CD4-positive, alpha-beta T cell treated with Interleukin-6 for 4 hours (primary cell): Measurements from ENCODE around the gene SPP2.

Experiments used
- DNase-seq: peaks from one replicate; pipeline ENCODE4 v3.0.0-alpha.2; 2020; ENCODE audit warnings: mixed read lengths

Gene SPP2

DNA sequence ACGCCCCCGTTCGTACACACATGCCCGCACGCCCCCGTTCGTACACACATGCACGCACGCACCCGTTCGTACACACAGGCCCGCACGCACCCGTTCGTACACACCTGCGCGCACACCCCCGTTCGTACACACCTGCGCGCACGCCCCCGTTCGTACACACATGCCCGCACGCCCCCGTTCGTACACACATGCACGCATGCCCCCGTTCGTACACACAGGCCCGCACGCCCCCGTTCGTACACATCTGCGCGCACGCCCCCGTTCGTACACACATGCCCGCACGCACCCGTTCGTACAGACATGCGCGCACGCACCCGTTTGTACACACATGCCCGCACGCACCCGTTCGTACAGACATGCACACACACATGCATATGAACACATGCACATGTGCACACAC, 45.7 kb downstream of the SPP2 start:
- no peak for DNase-seq

DNA sequence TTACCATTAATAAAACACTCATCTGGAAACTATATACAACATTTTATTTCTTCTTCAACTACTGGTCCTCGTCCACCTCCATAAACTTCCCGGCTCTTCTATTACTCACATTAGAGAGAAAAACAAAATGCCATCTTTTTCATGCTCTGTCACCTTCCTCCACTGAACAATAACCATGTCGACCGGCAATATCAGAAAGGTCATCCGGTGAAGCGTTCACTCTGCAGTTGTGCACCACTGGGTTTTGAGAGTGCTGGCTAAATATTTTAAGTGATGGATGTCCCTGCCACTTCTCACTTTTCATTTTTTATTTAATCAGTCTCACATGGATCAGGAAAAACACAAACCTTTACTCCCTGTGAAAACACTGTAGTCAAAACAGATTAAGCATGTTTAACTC, 48.2 kb downstream of the SPP2 start:
- no peak for DNase-seq

GRCh38 chr2:234099266-234099665, 48.8 kb downstream of the SPP2 start:
- DNase-seq, result no peak

GRCh38 chr2:234100686-234101085, 50.2 kb downstream of the SPP2 start:
- no peak for DNase-seq

GRCh38 chr2:234102112-234102511, 51.6 kb downstream of the SPP2 start:
- DNase-seq, result peak; percentile 34

GRCh38 chr2:234107861-234108260, 57.4 kb downstream of the SPP2 start:
- DNase-seq, result no peak

- DNase-seq, result no peak
Observed at GRCh38 chr2:234109321-234109720, 58.8 kb downstream of the SPP2 start.

DNA sequence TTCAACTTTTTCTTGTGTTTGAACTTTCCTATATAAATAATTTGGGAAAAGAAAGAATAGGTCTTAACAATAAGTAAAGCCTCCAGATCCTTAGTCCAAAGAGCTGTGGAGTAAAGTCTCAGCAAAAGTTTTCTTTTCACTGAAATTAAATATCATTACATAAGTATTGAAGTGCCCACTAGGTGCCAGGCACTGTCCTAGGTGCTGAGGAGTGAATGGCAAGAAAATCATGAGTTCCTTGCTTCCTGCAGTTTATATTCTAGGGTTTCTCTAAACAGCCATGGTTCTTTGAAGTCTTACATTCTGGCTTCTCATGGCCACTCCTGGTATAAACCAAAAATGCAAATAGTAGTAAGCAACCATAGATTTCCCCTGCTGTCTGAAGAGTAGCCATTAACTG, 59.7 kb downstream of the SPP2 start:
- no peak for DNase-seq

GRCh38 chr2:234111523-234111922, 61.0 kb downstream of the SPP2 start:
- DNase-seq, result no peak

DNA sequence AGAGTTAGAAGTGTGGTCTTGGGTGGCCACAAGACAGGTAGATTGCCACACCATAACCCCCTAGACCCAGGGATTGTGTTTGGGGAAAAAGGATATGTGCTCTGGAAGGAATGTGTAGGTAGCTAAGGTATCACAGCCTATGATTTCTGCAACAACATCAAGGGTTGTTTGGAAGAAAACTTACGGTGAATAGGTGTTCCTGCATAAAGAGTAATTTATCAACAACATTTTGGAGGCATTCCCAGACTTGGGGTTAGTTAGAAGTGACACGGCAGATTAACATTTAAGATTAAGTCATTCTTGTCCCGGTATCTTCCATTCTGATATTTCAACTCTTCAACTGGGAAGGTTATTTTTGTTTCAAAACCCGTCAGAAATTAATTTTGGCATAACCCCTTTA, 65.5 kb downstream of the SPP2 start:
- DNase-seq, result no peak

- no peak for DNase-seq
Observed at GRCh38 chr2:234121999-234122398, 71.5 kb downstream of the SPP2 start.

GRCh38 chr2:234125451-234126145, 75.1 kb downstream of the SPP2 start:
- DNase-seq, result no peak

GRCh38 chr2:234126146-234126470, 75.6 kb downstream of the SPP2 start:
- DNase-seq, result no peak
